ENCODE data around the gene COL8A2.

Gene COL8A2

GRCh38 chr1:36109041-36109679 lies 15.9 kb downstream of the COL8A2 start:
- peak; percentile 26 for DNase-seq

GRCh38 chr1:36108314-36108713 lies 16.7 kb downstream of the COL8A2 start:
- DNase-seq = no peak

GRCh38 chr1:36107394-36107793 lies 17.6 kb downstream of the COL8A2 start:
- no peak for DNase-seq

DNA sequence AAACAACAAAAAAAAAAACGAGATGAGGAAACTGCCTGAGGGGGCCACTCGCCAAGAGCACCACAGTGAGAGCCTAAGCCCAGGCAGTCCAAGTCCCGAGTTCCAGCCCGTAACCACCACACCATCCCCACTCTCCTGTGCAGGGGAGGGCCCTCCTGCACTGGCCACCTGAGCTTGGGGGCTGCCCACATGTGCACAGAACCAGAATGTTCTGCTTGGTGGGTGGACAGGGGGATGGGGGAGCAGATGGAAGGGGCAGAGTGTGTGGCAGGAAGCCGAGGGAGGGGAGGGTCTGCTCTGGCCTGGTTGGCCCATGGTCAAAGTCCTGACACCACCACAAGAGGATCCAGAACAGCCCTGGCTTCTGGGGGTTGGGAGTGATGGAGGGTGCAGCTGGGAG lies 18.8 kb downstream of the COL8A2 start:
- no peak for DNase-seq

DNA sequence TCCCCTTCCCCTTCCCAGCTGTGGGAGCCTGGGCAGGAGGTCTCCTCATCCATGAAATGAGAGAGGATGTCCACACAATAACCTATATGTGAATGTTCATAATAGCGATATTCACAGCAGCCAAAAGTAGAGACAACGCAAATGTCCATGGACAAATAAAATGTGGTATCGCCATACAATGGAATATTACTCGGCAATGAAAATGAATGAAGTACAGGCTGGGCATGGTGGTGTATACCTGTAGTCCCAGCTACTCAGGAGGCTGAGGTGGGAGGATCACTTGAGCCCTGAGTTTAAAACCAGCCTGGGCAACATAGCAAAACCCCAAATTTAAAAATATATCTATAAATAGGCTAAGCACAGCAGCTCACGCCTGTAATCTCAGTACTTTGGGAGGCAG lies 23.5 kb downstream of the COL8A2 start:
- DNase-seq = no peak

GRCh38 chr1:36100376-36100775 lies 24.6 kb downstream of the COL8A2 start:
- no peak for DNase-seq

DNA sequence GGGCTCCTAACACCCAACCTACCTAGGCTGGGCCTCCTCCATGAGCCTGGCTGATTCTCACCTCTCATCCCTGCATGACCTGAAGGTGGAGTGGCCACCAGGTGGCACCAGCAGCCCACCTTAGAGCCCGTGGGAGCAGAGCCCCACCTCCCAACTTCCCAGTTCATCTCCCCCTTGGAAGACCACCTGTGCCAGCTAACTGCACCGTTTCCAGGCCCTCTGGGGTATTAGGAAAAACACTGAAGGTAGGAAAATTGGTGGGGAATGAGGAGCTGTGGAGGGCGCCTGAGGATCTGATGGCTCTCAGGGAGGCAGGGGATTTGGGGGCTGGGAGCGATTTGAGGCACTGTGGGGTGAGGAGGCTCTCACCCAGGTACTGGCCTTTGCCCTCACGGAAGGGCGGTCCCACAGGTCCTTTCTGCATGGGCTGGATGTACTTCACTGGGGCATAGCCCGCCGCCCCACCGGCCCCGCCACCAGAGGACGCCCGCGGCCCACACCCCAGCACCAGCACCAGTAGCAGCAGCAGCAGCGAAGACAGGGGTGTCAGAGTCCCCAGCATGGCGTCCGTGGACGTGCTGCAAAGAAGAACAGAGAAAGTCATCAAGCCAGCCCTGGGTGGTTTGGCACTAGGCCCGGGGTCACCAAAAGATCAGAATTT lies 25.2 kb downstream of the COL8A2 start:
- DNase-seq = peak; percentile 79

DNA sequence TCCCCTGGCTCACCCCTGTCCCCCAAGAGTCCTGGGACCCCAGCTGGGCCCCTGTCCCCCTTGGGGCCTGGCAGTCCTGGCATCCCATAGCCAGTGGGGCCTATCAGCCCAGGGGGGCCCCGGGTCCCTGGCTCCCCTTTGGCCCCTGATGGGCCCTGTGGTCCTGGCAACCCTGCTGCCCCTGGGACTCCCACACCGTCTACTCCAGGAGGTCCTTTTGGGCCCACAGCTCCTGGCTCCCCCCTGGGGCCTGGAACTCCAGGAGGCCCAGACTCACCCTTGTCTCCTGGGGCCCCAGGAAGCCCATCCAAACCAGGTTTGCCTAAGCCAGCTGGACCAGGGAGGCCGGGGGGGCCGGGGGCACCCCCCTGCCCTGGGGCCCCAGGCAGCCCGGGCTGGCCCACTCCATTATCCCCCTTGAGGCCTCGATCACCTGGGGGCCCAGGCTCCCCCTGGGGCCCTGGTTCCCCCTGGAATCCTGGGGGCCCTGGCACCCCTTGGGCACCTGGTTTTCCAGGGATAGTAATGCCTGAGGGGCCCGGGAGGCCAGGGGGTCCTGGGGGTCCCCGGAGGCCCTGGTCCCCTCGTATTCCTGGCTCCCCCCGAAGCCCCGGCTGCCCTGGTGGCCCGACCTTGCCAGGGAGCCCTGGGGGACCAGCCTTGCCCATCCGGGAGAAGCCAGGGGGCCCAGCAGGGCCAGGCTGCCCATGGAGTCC lies 26.2 kb downstream of the COL8A2 start:
- no peak for DNase-seq

- DNase-seq = no peak
These were observed 27.1 kb downstream of the COL8A2 start for GRCh38 chr1:36097693-36098585.

GRCh38 chr1:36096500-36097432 lies 28.3 kb downstream of the COL8A2 start:
- DNase-seq = no peak

DNA sequence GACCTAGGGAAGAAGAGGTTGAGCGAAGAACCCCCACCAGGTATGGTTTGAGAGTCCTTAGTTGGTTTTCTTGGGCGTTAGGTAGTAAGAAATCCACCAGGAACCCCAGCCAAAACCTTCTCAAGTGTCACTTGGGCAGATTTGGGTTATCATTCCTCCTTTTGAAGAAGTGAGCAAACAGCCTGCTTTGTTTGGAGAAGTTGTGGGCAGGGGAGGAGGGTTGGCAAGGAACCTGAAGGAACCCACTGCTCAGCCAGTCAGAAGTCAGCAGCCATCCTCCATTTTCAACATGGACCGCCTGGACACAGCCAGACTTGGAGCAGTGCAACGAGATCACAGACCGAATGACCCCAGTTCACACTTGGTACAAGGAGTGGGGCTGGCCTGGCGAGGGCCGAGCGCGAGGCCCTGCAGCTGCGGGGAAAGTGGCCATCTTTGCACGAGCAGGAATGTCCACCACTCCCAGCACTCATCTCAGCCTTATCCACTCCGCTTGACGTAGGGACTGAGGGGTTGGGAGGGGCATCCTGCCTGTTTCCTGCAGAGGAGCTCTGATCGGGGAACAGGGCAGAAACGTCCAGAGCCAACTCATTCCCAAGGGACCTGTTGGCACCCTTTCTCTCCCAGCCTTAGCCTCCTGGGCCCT lies 29.1 kb downstream of the COL8A2 start:
- no peak for DNase-seq

- DNase-seq = no peak
These were observed 30.4 kb downstream of the COL8A2 start for GRCh38 chr1:36094621-36095061.

DNA sequence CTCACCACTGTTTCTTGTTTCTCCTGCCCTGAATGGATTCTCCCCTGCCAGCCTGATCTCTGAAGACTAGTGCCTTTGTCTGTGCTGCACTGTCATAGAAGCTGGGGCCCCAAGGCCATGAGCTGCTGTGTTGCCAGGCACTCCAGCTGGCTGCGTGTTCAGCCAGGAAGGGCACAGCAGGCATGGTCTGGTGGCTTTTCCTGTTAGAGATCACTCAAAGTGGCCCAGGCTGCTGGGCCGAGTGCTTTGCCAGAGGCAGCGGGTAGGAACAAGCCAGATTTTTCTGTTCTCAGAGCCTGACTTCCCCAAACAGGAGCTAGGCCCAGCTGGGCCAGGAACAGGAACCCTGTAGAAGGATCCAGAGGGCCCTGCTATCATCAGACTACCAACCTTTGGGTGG lies 31.1 kb downstream of the COL8A2 start:
- no peak for DNase-seq

- no peak for DNase-seq
These were observed 31.8 kb downstream of the COL8A2 start for GRCh38 chr1:36093226-36093625.

GRCh38 chr1:36092798-36093185 lies 32.2 kb downstream of the COL8A2 start:
- no peak for DNase-seq

GRCh38 chr1:36092166-36092797 lies 32.7 kb downstream of the COL8A2 start:
- no peak for DNase-seq

- no peak for DNase-seq
These were observed 33.3 kb downstream of the COL8A2 start for GRCh38 chr1:36091698-36092097.

- no peak for DNase-seq
These were observed 33.9 kb downstream of the COL8A2 start for GRCh38 chr1:36091141-36091540.

- no peak for DNase-seq
These were observed 35.5 kb downstream of the COL8A2 start for GRCh38 chr1:36089393-36090121.
